Measurements from ENCODE around the gene ABCA6. TPM values are rescaled to one million over a fixed set of nuclear protein-coding genes. Genes with fewer than 3 reads are reported as not detected.

Gene ABCA6
- total and polyA plus RNA-seq, 9 of the 15 experiments (the other 6 are each of a cell fraction or from before 2014, with no cell fraction given) = 0.06 to 0.73 (median 0.15) TPM

GRCh38 chr17:69046121-69046807 lies 95.4 kb downstream of the ABCA6 start (continued):
- TF ChIP-seq FOXP4 (CRISPR knock-in tag; IDR thresholded peaks at IDR 0.05; ENCODE audit: borderline replicate concordance) = no peak
- TF ChIP-seq RFX1 (IDR thresholded peaks at IDR 0.05) = no peak
- TF ChIP-seq ATF1 (CRISPR knock-in tag; IDR thresholded peaks at IDR 0.05) = no peak
- TF ChIP-seq ATF1 (tag; IDR thresholded peaks at IDR 0.05) = no peak
- TF ChIP-seq ZBTB7A (IDR thresholded peaks at IDR 0.05; ENCODE audit: borderline replicate concordance, control insufficient read depth, low read depth, low read length) = no peak
- no peak for TF ChIP-seq NFXL1 (CRISPR knock-in tag; IDR thresholded peaks at IDR 0.05)
- no peak for TF ChIP-seq SRSF7 (optimal IDR thresholded peaks at IDR 0.05; ENCODE audit: low read depth, low read length)
- no peak for TF ChIP-seq U2AF2 (optimal IDR thresholded peaks at IDR 0.05; ENCODE audit: low read depth, low read length)
- no peak for TF ChIP-seq HINFP (tag; conservative IDR thresholded peaks at IDR 0.05; ENCODE audit: low read depth)

Data from K562 (cell line).